SK-N-SH treated with all-trans-retinoic acid at 6 μM for 48 hours (cell line): ENCODE data around the gene DHCR24.

ENCODE experiments used
- ATAC-seq: fragments of 200-7000 bp; cut with Tn5 transposase; 3 replicates; pipeline ENCODE4 v1.9.1; 2020; ENCODE audit warnings: mild to moderate bottlenecking, moderate library complexity
- BACH2 ChIP-seq: fragments of 250-450 bp; sonication (Bioruptor Pico); IDR thresholded peaks from 2 replicates; pipeline ENCODE4 v1.9.0; 2021; ENCODE audit warnings: mild to moderate bottlenecking, borderline replicate concordance
- CREB5 ChIP-seq: fragments of 250-450 bp; sonication (Bioruptor Pico); IDR thresholded peaks from 2 replicates; pipeline ENCODE4 v1.5.1; 2020; ENCODE audit warnings: low read depth, mild to moderate bottlenecking, moderate library complexity
- CSDC2 ChIP-seq: fragments of 250-450 bp; sonication (Bioruptor Pico); IDR thresholded peaks from 2 replicates; pipeline ENCODE4 v1.5.0; 2020; ENCODE audit warnings: mild to moderate bottlenecking, moderate library complexity
- CSRNP3 ChIP-seq: fragments of 250-450 bp; sonication (Bioruptor Pico); IDR thresholded peaks from 2 replicates; pipeline ENCODE4 v1.5.1; 2021; ENCODE audit warnings: mild to moderate bottlenecking, moderate library complexity
- ESRRG ChIP-seq: fragments of 250-450 bp; sonication (Bioruptor Pico); IDR thresholded peaks from 2 replicates; pipeline ENCODE4 v1.6.1; 2021; ENCODE audit warnings: mild to moderate bottlenecking
- GLIS3 ChIP-seq: fragments of 250-450 bp; sonication (Bioruptor Pico); IDR thresholded peaks from 2 replicates; pipeline ENCODE4 v1.5.0; 2020; ENCODE audit warnings: mild to moderate bottlenecking, moderate library complexity
- ISL1 ChIP-seq: fragments of 250-450 bp; sonication (Bioruptor Pico); IDR thresholded peaks from 2 replicates; pipeline ENCODE4 v2.1.2; 2022; ENCODE audit warnings: mild to moderate bottlenecking, moderate library complexity
- OSR1 ChIP-seq: fragments of 250-450 bp; sonication (Bioruptor Pico); IDR thresholded peaks from 2 replicates; pipeline ENCODE4 v1.8.0; 2022; ENCODE audit warnings: moderate library complexity, mild to moderate bottlenecking, inconsistent platforms
- PATZ1 ChIP-seq: fragments of 250-450 bp; sonication (Bioruptor Pico); IDR thresholded peaks from 2 replicates; pipeline ENCODE4 v1.8.0; 2020; ENCODE audit warnings: mild to moderate bottlenecking, moderate library complexity, borderline replicate concordance
- POU6F1 ChIP-seq: fragments of 250-450 bp; sonication (Bioruptor Pico); IDR thresholded peaks from 2 replicates; pipeline ENCODE4 v1.8.0; 2021; ENCODE audit warnings: low read depth, mild to moderate bottlenecking, moderate library complexity, borderline replicate concordance
- PPARA ChIP-seq: fragments of 250-450 bp; sonication (Bioruptor Pico); IDR thresholded peaks from 2 replicates; pipeline ENCODE4 v1.5.0; 2020; ENCODE audit warnings: mild to moderate bottlenecking, borderline replicate concordance
- RARB ChIP-seq: fragments of 250-450 bp; sonication (Bioruptor Pico); IDR thresholded peaks from 2 replicates; pipeline ENCODE4 v1.8.0; 2021; ENCODE audit warnings: mild to moderate bottlenecking, moderate library complexity
- SNAI2 ChIP-seq: fragments of 250-450 bp; sonication (Bioruptor Pico); IDR thresholded peaks from 2 replicates; pipeline ENCODE4 v1.5.0; 2020; ENCODE audit warnings: mild to moderate bottlenecking, moderate library complexity
- TCF4 ChIP-seq: fragments of 250-450 bp; sonication (Bioruptor Pico); IDR thresholded peaks from 2 replicates; pipeline ENCODE4 v1.8.0; 2021; ENCODE audit warnings: mild to moderate bottlenecking, moderate library complexity, borderline replicate concordance
- TOX ChIP-seq: fragments of 250-450 bp; sonication (Bioruptor Pico); IDR thresholded peaks from 2 replicates; pipeline ENCODE4 v1.8.0; 2021; ENCODE audit warnings: mild to moderate bottlenecking, moderate library complexity, borderline replicate concordance
- TSHZ2 ChIP-seq: fragments of 250-450 bp; sonication (Bioruptor Pico); IDR thresholded peaks from 2 replicates; pipeline ENCODE4 v1.5.0; 2020; ENCODE audit warnings: mild to moderate bottlenecking, moderate library complexity
- ZC3H10 ChIP-seq: fragments of 250-450 bp; sonication (Bioruptor Pico); IDR thresholded peaks from 2 replicates; pipeline ENCODE4 v1.5.1; 2021; ENCODE audit warnings: mild to moderate bottlenecking, moderate library complexity
- ZFP3 ChIP-seq: fragments of 250-450 bp; sonication (Bioruptor Pico); IDR thresholded peaks from 2 replicates; pipeline ENCODE4 v1.5.0; 2020; ENCODE audit warnings: mild to moderate bottlenecking, moderate library complexity
- ZFP30 ChIP-seq: fragments of 450-650 bp; formaldehyde crosslinking; IDR thresholded peaks from 2 replicates; pipeline ENCODE4 v1.5.0; 2022; ENCODE audit warnings: mild to moderate bottlenecking, moderate library complexity
- ZNF565 ChIP-seq: fragments of 450-650 bp; formaldehyde crosslinking; conservative IDR thresholded peaks from 2 replicates; pipeline ENCODE4 v1.5.0; 2020; ENCODE audit warnings: low read depth, mild to moderate bottlenecking, moderate library complexity
- ZNF70 ChIP-seq: fragments of 450-650 bp; formaldehyde crosslinking; IDR thresholded peaks from 2 replicates; pipeline ENCODE4 v1.5.0; 2020; ENCODE audit warnings: mild to moderate bottlenecking, moderate library complexity

Gene DHCR24

GRCh38 chr1:54823670-54824069, 63.3 kb downstream of the DHCR24 start:
- TF ChIP-seq CREB5 (CRISPR knock-in tag) (no peak), ZC3H10 (CRISPR knock-in tag) (no peak), TOX (no peak), CSDC2 (no peak), PPARA (CRISPR knock-in tag) (no peak), TSHZ2 (CRISPR knock-in tag) (no peak), POU6F1 (CRISPR knock-in tag) (no peak), GLIS3 (CRISPR knock-in tag) (no peak), ZNF70 (no peak), PATZ1 (CRISPR knock-in tag) (no peak), RARB (no peak), ISL1 (CRISPR knock-in tag) (no peak), ESRRG (no peak), ZNF565 (no peak), OSR1 (CRISPR knock-in tag) (no peak), ZFP30 (CRISPR knock-in tag) (no peak), TCF4 (no peak), BACH2 (CRISPR knock-in tag) (no peak)
- no peak for ATAC-seq

GRCh38 chr1:54819733-54820132, 67.3 kb downstream of the DHCR24 start:
- no peak for ATAC-seq
- TF ChIP-seq RARB (no peak), ESRRG (no peak), TSHZ2 (CRISPR knock-in tag) (no peak)

GRCh38 chr1:54819195-54819536, 67.8 kb downstream of the DHCR24 start:
- TF ChIP-seq SNAI2 (CRISPR knock-in tag) (no peak), CSRNP3 (CRISPR knock-in tag) (no peak), ZFP3 (CRISPR knock-in tag) (no peak), RARB (no peak), CREB5 (CRISPR knock-in tag) (no peak)
- TF ChIP-seq, all 23 proteins: peak for 0
- no peak for ATAC-seq
